ENCODE data around the gene ACE2. TPM values are rescaled to one million over a fixed set of nuclear protein-coding genes. Genes with fewer than 3 reads are reported as not detected.

Gene ACE2
- total RNA-seq, 1 experiment from 2014 or later: not detected

- H3K23me2 ChIP-seq (ENCODE audit: insufficient read length, low read depth, low read length, poor library complexity, severe bottlenecking): no peaks in the 10 kb centered on the region
- H3K79me2 ChIP-seq (ENCODE audit: insufficient read depth, low read length): no peaks in the 10 kb centered on the region
- no peak for TF ChIP-seq CTCF (conservative IDR thresholded peaks at IDR 0.05)
- no peak overlapping the region for H3K56ac ChIP-seq (ENCODE audit: insufficient read length, low read depth, low read length)
- no peak for DNase-seq
- no peaks in the 10 kb centered on the region for H3K27me3 ChIP-seq (ENCODE audit: insufficient read depth, low read length)
- H4K5ac ChIP-seq (ENCODE audit: insufficient read length, low read depth, low read length): no peak overlapping the region
- H3K36me3 Mint-ChIP-seq (ENCODE audit: insufficient read depth in 1 of 3, low read depth in 3 of 3): no peaks in the 10 kb centered on the region
- no peak overlapping the region for H3K4me3 Mint-ChIP-seq
- no peak overlapping the region for H3K4ac ChIP-seq (ENCODE audit: low read depth, low read length)
- H4K20me1 ChIP-seq (ENCODE audit: control insufficient read depth, insufficient read depth, insufficient read length): no peaks in the 10 kb centered on the region
- H3K23ac ChIP-seq (ENCODE audit: insufficient read length, low read depth, low read length): no peak overlapping the region
- no peak overlapping the region for H4K91ac ChIP-seq (ENCODE audit: insufficient read length, low read depth, low read length)
- no peak overlapping the region for H3K4me2 ChIP-seq (ENCODE audit: insufficient read depth, insufficient read length, low read length)
- H3K4me1 ChIP-seq (ENCODE audit: insufficient read depth, low read length): no peaks in the 10 kb centered on the region
- H3K4me1 Mint-ChIP-seq: peaks cover 10 to 11% of the 10 kb centered on the region in 2 experiments
- H2AK5ac ChIP-seq (ENCODE audit: insufficient read length, low read length): no peak overlapping the region
- H3K27ac ChIP-seq (ENCODE audit: insufficient read length, low read depth, low read length): no peak overlapping the region
- no peaks in the 10 kb centered on the region for H3K9me3 ChIP-seq (ENCODE audit: control insufficient read depth, low read depth, low read length)
- H3K9me3 Mint-ChIP-seq: no peaks in the 10 kb centered on the region
- no peak overlapping the region for H3T11ph ChIP-seq (ENCODE audit: low read length)
- WGBS (ENCODE audit: extremely low coverage, insufficient read length, low lambda C conversion rate): no CpG with 5 or more reads among the region's 3 CpGs
- no peak overlapping the region for H2BK120ac ChIP-seq (ENCODE audit: low read depth, low read length, poor library complexity, severe bottlenecking)
- H2BK12ac ChIP-seq (ENCODE audit: insufficient read length, low read depth, low read length): no peak overlapping the region
- H3K18ac ChIP-seq (ENCODE audit: insufficient read length, low read depth, low read length): no peak overlapping the region
- H4K8ac ChIP-seq (replicated peaks; ENCODE audit: insufficient read length, low read depth, low read length): no peak overlapping the region
- peaks cover 1% of the 10 kb centered on the region; the same call in 1 of the 2 replicates for H3K27me3 Mint-ChIP-seq (ENCODE audit: low read depth)
- H3K14ac ChIP-seq (ENCODE audit: insufficient read depth, low read length): no peak overlapping the region
- no peak overlapping the region for H2BK20ac ChIP-seq (ENCODE audit: low read depth, low read length, poor library complexity, severe bottlenecking)
- H3K27ac Mint-ChIP-seq: no peak overlapping the region
- H3K79me1 ChIP-seq (ENCODE audit: insufficient read depth, low read depth, low read length, poor library complexity, severe bottlenecking): no peaks in the 10 kb centered on the region
- no peak overlapping the region for H2AFZ ChIP-seq (ENCODE audit: low read length)
- no peak overlapping the region for H3K9ac ChIP-seq (ENCODE audit: extremely low read depth, insufficient read length, low read length)
- H2BK15ac ChIP-seq (ENCODE audit: low read depth, low read length): no peak overlapping the region
- H2BK5ac ChIP-seq (ENCODE audit: insufficient read length, low read length): no peak overlapping the region
These were observed 39.8 kb downstream of the ACE2 start for GRCh38 chrX:15560924-15561323.

All from H9 (cell line).